ENCODE data around the gene IGF1.

DNA sequence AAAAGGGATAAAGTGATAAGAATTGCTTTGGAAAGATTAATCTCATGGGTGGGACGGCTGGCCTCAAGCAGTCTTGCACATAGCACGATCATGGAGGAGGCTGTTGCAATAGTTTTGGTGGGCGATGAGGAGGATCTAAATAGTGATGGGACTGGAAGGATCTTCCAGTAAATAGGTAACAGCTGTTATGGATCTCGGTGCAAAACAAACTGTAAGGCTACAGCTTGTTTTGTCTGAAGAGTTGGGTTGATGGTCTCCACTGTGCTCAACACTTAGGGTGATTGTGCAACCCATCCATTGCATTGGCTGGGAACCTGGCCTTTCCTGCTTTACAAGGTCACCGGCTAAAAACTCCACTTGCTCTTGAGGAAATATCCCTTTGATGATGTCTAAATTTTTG lies 21.0 kb downstream of the IGF1 start:
- TF ChIP-seq POLR2A (IDR thresholded peaks at IDR 0.05): no peak
- TF ChIP-seq, protein P1, sequence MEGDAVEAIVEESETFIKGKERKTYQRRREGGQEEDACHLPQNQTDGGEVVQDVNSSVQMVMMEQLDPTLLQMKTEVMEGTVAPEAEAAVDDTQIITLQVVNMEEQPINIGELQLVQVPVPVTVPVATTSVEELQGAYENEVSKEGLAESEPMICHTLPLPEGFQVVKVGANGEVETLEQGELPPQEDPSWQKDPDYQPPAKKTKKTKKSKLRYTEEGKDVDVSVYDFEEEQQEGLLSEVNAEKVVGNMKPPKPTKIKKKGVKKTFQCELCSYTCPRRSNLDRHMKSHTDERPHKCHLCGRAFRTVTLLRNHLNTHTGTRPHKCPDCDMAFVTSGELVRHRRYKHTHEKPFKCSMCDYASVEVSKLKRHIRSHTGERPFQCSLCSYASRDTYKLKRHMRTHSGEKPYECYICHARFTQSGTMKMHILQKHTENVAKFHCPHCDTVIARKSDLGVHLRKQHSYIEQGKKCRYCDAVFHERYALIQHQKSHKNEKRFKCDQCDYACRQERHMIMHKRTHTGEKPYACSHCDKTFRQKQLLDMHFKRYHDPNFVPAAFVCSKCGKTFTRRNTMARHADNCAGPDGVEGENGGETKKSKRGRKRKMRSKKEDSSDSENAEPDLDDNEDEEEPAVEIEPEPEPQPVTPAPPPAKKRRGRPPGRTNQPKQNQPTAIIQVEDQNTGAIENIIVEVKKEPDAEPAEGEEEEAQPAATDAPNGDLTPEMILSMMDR (IDR thresholded peaks at IDR 0.05): no peak
- no peak for TF ChIP-seq EP300 (IDR thresholded peaks at IDR 0.05)

Measured in tibial nerve (tissue), 4 donors.